Peyer's patch (tissue), 4 donors: Measurements from ENCODE around the gene LIN7B. TPM values are rescaled to one million over a fixed set of nuclear protein-coding genes. Genes with fewer than 3 reads are reported as not detected.
"Not testable (repeated sequence)": the region's sequence is repeated elsewhere in the genome, so short reads cannot be mapped to it uniquely, and the experiment has no call there.

Source experiments
- DNase-seq, 3 donors: peaks; one replicate each; pipeline ENCODE4 v3.0.0-alpha.2; 2017 to 2019
- H3K27ac ChIP-seq, 4 donors: fragments of 200-600 bp; sonication (generic); one replicate each; pipeline ENCODE4 v1.5.1; 2016 to 2019
- H3K27me3 ChIP-seq, 2 donors: fragments of 200-600 bp; sonication (generic); one replicate each; pipeline ENCODE4 v1.5.1; 2019
- H3K36me3 ChIP-seq, 3 donors: fragments of 200-600 bp; sonication (generic); one replicate each; pipeline ENCODE4 v1.5.1; 2016 to 2019
- H3K4me1 ChIP-seq, 4 donors: fragments of 200-600 bp; sonication (generic); one replicate each; pipeline ENCODE4 v1.5.1; 2016 to 2019
- H3K4me3 ChIP-seq, 4 donors: fragments of 200-600 bp; sonication (generic); 1 replicate in 3 of 4; 2 replicates in 1 of 4; pipeline ENCODE4 v1.5.1; 2016 to 2019; ENCODE audit warnings: mild to moderate bottlenecking in 1 of 4
- H3K9me3 ChIP-seq, 4 donors: fragments of 200-600 bp; sonication (generic); one replicate each; pipeline ENCODE4 v1.5.1; 2016 to 2019; ENCODE audit warnings: mild to moderate bottlenecking in 1 of 4
- CTCF ChIP-seq, 6 experiments: fragments of 450-650 bp in 4 of 6; fragments of 200-600 bp in 2 of 6; sonication (generic) in 1 of 6; IDR thresholded peaks; one replicate each; pipeline ENCODE4 v1.5.1; 2017 to 2019; ENCODE audit warnings: antibody characterized with exemption in 6 of 6, mild to moderate bottlenecking in 3 of 6, moderate library complexity in 1 of 6
- POLR2A ChIP-seq, 2 donors: fragments of 450-650 bp; IDR thresholded peaks; one replicate each; pipeline ENCODE4 v1.5.1; 2017; ENCODE audit warnings: antibody characterized with exemption in 2 of 2, mild to moderate bottlenecking in 2 of 2, moderate library complexity in 2 of 2
- total RNA-seq, 4 donors: library from RNA; depleted of rRNA; stranded (reverse); fragments of >200 nt; gene quantifications; one replicate each; pipeline ENCODE4 v1.1.0, GENCODE V29; 2016

Gene LIN7B
- total RNA-seq, 4 donors from 2014 or later: 13.5 to 29.4 (median 18.0) TPM; not detected in 1

- TF ChIP-seq CTCF (IDR thresholded peaks at IDR 0.05) (no peak), POLR2A (IDR thresholded peaks at IDR 0.05) (peak in 1 of 2 donors; percentile 38)
- Histone ChIP-seq H3K4me1 (peaks cover 0 to 21% (median 6%) of the 10 kb centered on the region in 4 donors), H3K27ac (peak overlapping the region in 3 of 4 donors; percentile 34 to 50 (median 46)), H3K27me3 (no peaks in the 10 kb centered on the region), H3K9me3 (no peaks in the 10 kb centered on the region), H3K4me3 (peak overlapping the region in 1 of 4 donors; percentile 30), H3K36me3 (no peaks in the 10 kb centered on the region)
- DNase-seq: peak in 2 of 3 donors; percentile 79 to 88
These were observed 11.0 kb downstream of the LIN7B start for GRCh38 chr19:49125025-49125731.

GRCh38 chr19:49126575-49126974 is 12.4 kb downstream of the LIN7B start:
- Histone ChIP-seq H3K27ac (no peak overlapping the region), H3K4me3 (no peak overlapping the region), H3K4me1 (peaks cover 0 to 19% (median 5%) of the 10 kb centered on the region in 4 donors), H3K9me3 (no peaks in the 10 kb centered on the region), H3K36me3 (no peaks in the 10 kb centered on the region), H3K27me3 (no peaks in the 10 kb centered on the region)
- no peak for TF ChIP-seq POLR2A (IDR thresholded peaks at IDR 0.05)
- no peak for TF ChIP-seq CTCF (IDR thresholded peaks at IDR 0.05)
- no peak for DNase-seq

DNA sequence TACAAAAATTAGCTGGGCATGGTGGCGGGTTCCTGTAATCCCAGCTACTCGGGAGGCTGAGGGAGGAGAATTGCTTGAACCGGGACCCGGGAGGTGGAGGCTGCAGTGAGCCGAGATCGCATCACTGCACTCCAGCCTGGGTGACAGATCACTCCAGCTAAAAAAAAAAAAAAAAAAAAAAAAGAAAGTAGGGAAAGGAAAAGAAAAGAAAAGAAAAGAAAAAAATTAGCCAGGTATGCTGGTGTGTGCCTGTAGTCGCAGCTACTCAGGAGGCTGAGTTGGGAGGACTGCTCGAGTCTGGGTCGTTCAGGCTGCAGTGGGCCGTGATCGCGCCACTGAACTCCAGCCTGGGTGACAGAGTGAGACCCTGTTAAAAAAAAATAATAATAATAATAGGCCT is 13.1 kb downstream of the LIN7B start:
- H3K36me3 ChIP-seq, DNase-seq, H3K27me3 ChIP-seq, H3K9me3 ChIP-seq: not testable (repeated sequence)
- peak overlapping the region in 3 of 4 donors; percentile 24 to 45 (median 41) for H3K4me3 ChIP-seq
- H3K4me1 ChIP-seq: peaks cover 0 to 19% (median 5%) of the 10 kb centered on the region in 4 donors
- peak overlapping the region in 1 of 4 donors; percentile 84 for H3K27ac ChIP-seq

GRCh38 chr19:49127674-49128544 is 13.7 kb downstream of the LIN7B start:
- DNase-seq: peak; percentile 92 to 99 (median 97)
- H3K27ac ChIP-seq: peak overlapping the region in 3 of 4 donors; percentile 72 to 84 (median 74)
- H3K4me3 ChIP-seq: peak overlapping the region; percentile 24 to 53 (median 46)
- no peaks in the 10 kb centered on the region for H3K27me3 ChIP-seq
- no peaks in the 10 kb centered on the region for H3K36me3 ChIP-seq
- TF ChIP-seq POLR2A (IDR thresholded peaks at IDR 0.05): no peak
- peak in 3 of 6 experiments; percentile 45 to 58 (median 50) for TF ChIP-seq CTCF (IDR thresholded peaks at IDR 0.05)
- peaks cover 0 to 21% (median 5%) of the 10 kb centered on the region in 4 donors for H3K4me1 ChIP-seq
- no peaks in the 10 kb centered on the region for H3K9me3 ChIP-seq

DNA sequence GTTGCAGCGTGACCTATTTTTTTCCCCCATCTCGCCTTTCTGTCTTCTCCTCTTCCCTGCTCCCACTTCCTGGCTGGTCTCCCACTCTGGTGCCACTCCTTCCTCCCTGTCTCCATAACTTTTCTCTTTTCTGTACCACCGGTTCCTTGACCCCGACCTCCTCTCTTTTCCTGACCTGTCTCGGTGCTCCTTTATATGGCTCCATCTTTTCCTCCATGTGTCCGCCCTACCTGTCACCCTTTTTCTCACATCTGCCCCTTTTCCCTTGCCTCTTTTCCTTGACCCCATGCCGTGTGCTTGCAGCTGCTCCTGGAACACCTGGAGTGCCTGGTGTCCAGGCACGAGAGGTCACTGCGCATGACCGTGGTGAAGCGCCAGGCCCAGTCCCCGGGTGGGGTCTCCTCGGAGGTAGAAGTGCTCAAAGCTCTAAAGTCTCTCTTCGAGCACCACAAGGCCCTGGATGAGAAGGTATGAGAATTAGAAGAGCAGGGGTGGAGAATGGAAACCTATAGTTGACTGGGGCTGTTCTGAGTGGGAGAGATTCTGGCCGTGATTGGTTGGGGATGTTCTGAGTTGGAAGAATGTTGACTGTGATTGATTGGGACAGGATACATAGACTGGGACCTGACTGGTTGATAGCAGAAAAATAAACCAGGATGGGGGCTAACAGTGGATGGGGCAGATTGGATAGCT is 14.5 kb downstream of the LIN7B start:
- peak overlapping the region; percentile 11 to 53 (median 46) for H3K4me3 ChIP-seq
- H3K27ac ChIP-seq: peak overlapping the region in 2 of 4 donors; percentile 57 to 84
- H3K36me3 ChIP-seq: no peaks in the 10 kb centered on the region
- no peaks in the 10 kb centered on the region for H3K27me3 ChIP-seq
- no peak for DNase-seq
- H3K9me3 ChIP-seq: no peaks in the 10 kb centered on the region
- TF ChIP-seq POLR2A (IDR thresholded peaks at IDR 0.05) (no peak), CTCF (IDR thresholded peaks at IDR 0.05) (no peak)
- H3K4me1 ChIP-seq: peaks cover 0 to 29% (median 5%) of the 10 kb centered on the region in 4 donors
